Fibroblast of lung (primary cell): ENCODE measurements around the gene SLTM. TPM values are rescaled to one million over a fixed set of nuclear protein-coding genes. Genes with fewer than 3 reads are reported as not detected.

ENCODE experiments used
- DNase-seq, 2 donors: peaks; one replicate each; pipeline versions ENCODE4 v3.0.0 to v3.0.0-alpha.2; 2010; ENCODE audit warnings: low read depth in 2 of 2
- H2AFZ ChIP-seq: 2 replicates; pipeline ENCODE4 v1.5.1; 2012; ENCODE audit warnings: low read length, control low read depth, inconsistent platforms
- H3K27ac ChIP-seq: 2 replicates; pipeline ENCODE4 v1.5.1; 2011; ENCODE audit warnings: low read length, control low read depth; ENCODE audit not compliant: insufficient read depth
- H3K27me3 ChIP-seq: 2 replicates; pipeline ENCODE4 v1.5.1; 2011; ENCODE audit warnings: mild to moderate bottlenecking, low read length; ENCODE audit not compliant: control insufficient read depth, insufficient read depth
- H3K36me3 ChIP-seq: 2 replicates; pipeline ENCODE4 v1.5.1; 2011; ENCODE audit warnings: low read length; ENCODE audit not compliant: control insufficient read depth, insufficient read depth
- H3K4me1 ChIP-seq: 2 replicates; pipeline ENCODE4 v1.5.1; 2011; ENCODE audit warnings: low read length; ENCODE audit not compliant: control insufficient read depth, insufficient read depth; ENCODE audit errors: extremely low read depth
- H3K4me2 ChIP-seq: 2 replicates; pipeline ENCODE4 v1.5.1; 2011; ENCODE audit warnings: low read length, control low read depth; ENCODE audit not compliant: insufficient read depth; ENCODE audit errors: extremely low read depth
- H3K4me3 ChIP-seq, 4 experiments: fragments of 200-600 bp in 1 of 4; sonication (generic) in 1 of 4; replicated peaks in 1 of 4; 2 replicates each; pipeline ENCODE4 v1.5.1; 2011 to 2016; ENCODE audit warnings: low read length in 4 of 4, low read depth in 3 of 4, mild to moderate bottlenecking in 3 of 4, control low read depth in 2 of 4, inconsistent platforms in 1 of 4, mixed read lengths in 1 of 4; ENCODE audit not compliant: insufficient read depth in 1 of 4; ENCODE audit errors: control extremely low read depth in 1 of 4
- H3K79me2 ChIP-seq: 2 replicates; pipeline ENCODE4 v1.5.1; 2012; ENCODE audit warnings: mild to moderate bottlenecking, low read length, inconsistent platforms; ENCODE audit not compliant: control insufficient read depth, insufficient read depth
- H3K9ac ChIP-seq: 2 replicates; pipeline ENCODE4 v1.5.1; 2011; ENCODE audit warnings: mild to moderate bottlenecking, low read length, control low read depth; ENCODE audit not compliant: insufficient read depth
- H3K9me3 ChIP-seq: 2 replicates; pipeline ENCODE4 v1.5.1; 2012; ENCODE audit warnings: low read depth, low read length; ENCODE audit not compliant: control insufficient read depth, insufficient read depth
- H4K20me1 ChIP-seq: 2 replicates; pipeline ENCODE4 v1.5.1; 2011; ENCODE audit warnings: low read length; ENCODE audit not compliant: control insufficient read depth, insufficient read depth; ENCODE audit errors: extremely low read depth
- CTCF ChIP-seq, 2 donors: IDR thresholded peaks in 1 of 2; conservative IDR thresholded peaks in 1 of 2; 1 replicate in 1 of 2; 2 replicates in 1 of 2; pipeline ENCODE4 v1.5.1; 2011 to 2012; ENCODE audit warnings: low read length in 2 of 2, control low read depth in 1 of 2, inconsistent platforms in 1 of 2, low read depth in 1 of 2, mild to moderate bottlenecking in 1 of 2
- EZH2 ChIP-seq: IDR thresholded peaks from 2 replicates; pipeline ENCODE4 v1.5.1; 2012; ENCODE audit warnings: low read length, control low read depth, mild to moderate bottlenecking; ENCODE audit errors: missing control alignments
- polyA plus RNA-seq, 2 donors: library from polyadenylated mRNA; depleted of rRNA in 1 of 2; stranded (reverse) in 1 of 2; unstranded in 1 of 2; fragments of >200 nt; gene quantifications; 2 replicates each; pipeline ENCODE4 v1.2.1, GENCODE V29; 2011 to 2012; ENCODE audit warnings: missing spikeins in 1 of 2
- total RNA-seq: library from RNA; depleted of rRNA; stranded (reverse); fragments of >200 nt; gene quantifications from 2 replicates; pipeline ENCODE4 v1.2.1, GENCODE V29; 2014

Gene SLTM
- total and polyA plus RNA-seq, 2 donors (not counting 1 experiment from before 2014, with no cell fraction given): 19.3 to 67.2 TPM

GRCh38 chr15:58931987-58932588, 1.4 kb downstream of the SLTM start:
- Histone ChIP-seq H3K9me3 (no peaks in the 10 kb centered on the region), H3K27me3 (no peaks in the 10 kb centered on the region), H3K4me3 (peak overlapping the region; percentile 94 to 98 (median 96)), H3K4me1 (peaks cover 4% of the 10 kb centered on the region), H3K9ac (peak overlapping the region; percentile 99), H2AFZ (no peak overlapping the region), H3K36me3 (no peaks in the 10 kb centered on the region), H3K27ac (peak overlapping the region; percentile 97), H4K20me1 (no peaks in the 10 kb centered on the region), H3K79me2 (peaks cover 53% of the 10 kb centered on the region), H3K4me2 (peak overlapping the region; percentile 92)
- peak; percentile 61 to 81 for DNase-seq
- TF ChIP-seq EZH2 (no peak), CTCF (conservative IDR thresholded peaks at IDR 0.05 in 1 of 2, IDR thresholded peaks at IDR 0.05 in 1 of 2; ENCODE audit: low read depth in 1 of 2, low read length in 2 of 2) (no peak)

- Histone ChIP-seq H3K79me2 (peaks cover 68% of the 10 kb centered on the region), H3K9me3 (no peaks in the 10 kb centered on the region), H3K4me3 (no peak overlapping the region), H3K9ac (no peak overlapping the region), H2AFZ (no peak overlapping the region), H3K4me2 (no peak overlapping the region), H4K20me1 (no peaks in the 10 kb centered on the region), H3K4me1 (peaks cover 9% of the 10 kb centered on the region), H3K27me3 (no peaks in the 10 kb centered on the region), H3K27ac (no peak overlapping the region), H3K36me3 (peaks cover 6% of the 10 kb centered on the region)
- no peak for TF ChIP-seq EZH2
- no peak for TF ChIP-seq CTCF (conservative IDR thresholded peaks at IDR 0.05 in 1 of 2, IDR thresholded peaks at IDR 0.05 in 1 of 2; ENCODE audit: low read depth in 1 of 2, low read length in 2 of 2)
- DNase-seq: no peak
These were observed 3.5 kb downstream of the SLTM start for GRCh38 chr15:58929891-58930416.

- Histone ChIP-seq H3K4me3 (no peak overlapping the region), H3K4me1 (peaks cover 14% of the 10 kb centered on the region), H3K27me3 (no peaks in the 10 kb centered on the region), H3K4me2 (no peak overlapping the region), H3K36me3 (peaks cover 6% of the 10 kb centered on the region), H4K20me1 (no peaks in the 10 kb centered on the region), H3K9me3 (no peaks in the 10 kb centered on the region), H3K79me2 (peaks cover 70% of the 10 kb centered on the region), H3K9ac (no peak overlapping the region), H2AFZ (no peak overlapping the region), H3K27ac (no peak overlapping the region)
- no peak for DNase-seq
- TF ChIP-seq CTCF (conservative IDR thresholded peaks at IDR 0.05 in 1 of 2, IDR thresholded peaks at IDR 0.05 in 1 of 2; ENCODE audit: low read depth in 1 of 2, low read length in 2 of 2): no peak
- no peak for TF ChIP-seq EZH2
These were observed 6.7 kb downstream of the SLTM start for GRCh38 chr15:58926823-58927222.
